Testis (tissue), 3 donors: ENCODE measurements around the gene NUDT3. TPM values are rescaled to one million over a fixed set of nuclear protein-coding genes. Genes with fewer than 3 reads are reported as not detected.

Source experiments
- DNase-seq: peaks from one replicate; pipeline ENCODE4 v3.0.0-alpha.2; 2019
- H3K27ac ChIP-seq, 2 donors: fragments of 200-600 bp; sonication (generic); one replicate each; pipeline ENCODE4 v1.5.1; 2019
- H3K27me3 ChIP-seq: fragments of 200-600 bp; sonication (generic); one replicate; pipeline ENCODE4 v1.5.1; 2019
- H3K36me3 ChIP-seq: fragments of 200-600 bp; sonication (generic); one replicate; pipeline ENCODE4 v1.5.1; 2017; ENCODE audit warnings: low read depth; ENCODE audit errors: missing control alignments
- H3K4me1 ChIP-seq: fragments of 200-600 bp; sonication (generic); one replicate; pipeline ENCODE4 v1.5.1; 2019
- H3K4me3 ChIP-seq, 2 donors: fragments of 200-600 bp; sonication (generic); one replicate each; pipeline ENCODE4 v1.5.1; 2017 to 2019
- H3K9me3 ChIP-seq: fragments of 200-600 bp; sonication (generic); one replicate; pipeline ENCODE4 v1.5.1; 2017
- POLR2A ChIP-seq: fragments of 450-650 bp; IDR thresholded peaks from one replicate; pipeline ENCODE4 v1.6.1; 2017; ENCODE audit warnings: antibody characterized with exemption, mild to moderate bottlenecking, moderate library complexity
- WGBS, 2 donors: methylation state at CpG; one replicate each; pipeline ENCODE4 v1.1.5; 2018; 5-methylcytosine and 5-hydroxymethylcytosine counted together
- intact Hi-C: fragments of 100-400 bp; cut with DNase I; formaldehyde crosslinking; loops from one replicate; pipeline ENCODE4 v1.15.1; 2023; ENCODE audit warnings: low total_unique reads
- polyA plus RNA-seq: library from polyadenylated mRNA; stranded (reverse); fragments of 350-450 nt; fragmentation: Illumina TruSeq; extraction: RNeasy Lipid Tissue Mini Kit (QIAGEN cat#74804); gene quantifications from one replicate; pipeline ENCODE4 v1.2.3, GENCODE V29; 2014; ENCODE audit warnings: low read depth, low replicate concordance; ENCODE audit not compliant: insufficient read depth
- total RNA-seq, 2 donors: library from RNA; depleted of rRNA; stranded (reverse); fragments of >200 nt; gene quantifications; one replicate each; pipeline ENCODE4 v1.2.3, GENCODE V29; 2016
- TF ChIP-seq, protein P1 (sequence below), 3 experiments: fragments of 450-650 bp in 2 of 3; fragments of 200-600 bp in 1 of 3; sonication (generic) in 1 of 3; IDR thresholded peaks; one replicate each; pipeline ENCODE4 v1.5.1; 2016 to 2019; ENCODE audit warnings: antibody characterized with exemption in 3 of 3, mild to moderate bottlenecking in 2 of 3, moderate library complexity in 1 of 3

Gene NUDT3
- total and polyA plus RNA-seq, 3 donors from 2014 or later = 18.7 to 28.3 (median 24.0) TPM

GRCh38 chr6:34343806-34344205 lies 48.7 kb downstream of the NUDT3 start:
- Histone ChIP-seq H3K9me3 (no peaks in the 10 kb centered on the region), H3K27me3 (no peaks in the 10 kb centered on the region), H3K36me3 (no peaks in the 10 kb centered on the region), H3K4me1 (no peaks in the 10 kb centered on the region), H3K4me3 (no peak overlapping the region), H3K27ac (no peak overlapping the region)
- DNase-seq = no peak
- TF ChIP-seq, protein P1, sequence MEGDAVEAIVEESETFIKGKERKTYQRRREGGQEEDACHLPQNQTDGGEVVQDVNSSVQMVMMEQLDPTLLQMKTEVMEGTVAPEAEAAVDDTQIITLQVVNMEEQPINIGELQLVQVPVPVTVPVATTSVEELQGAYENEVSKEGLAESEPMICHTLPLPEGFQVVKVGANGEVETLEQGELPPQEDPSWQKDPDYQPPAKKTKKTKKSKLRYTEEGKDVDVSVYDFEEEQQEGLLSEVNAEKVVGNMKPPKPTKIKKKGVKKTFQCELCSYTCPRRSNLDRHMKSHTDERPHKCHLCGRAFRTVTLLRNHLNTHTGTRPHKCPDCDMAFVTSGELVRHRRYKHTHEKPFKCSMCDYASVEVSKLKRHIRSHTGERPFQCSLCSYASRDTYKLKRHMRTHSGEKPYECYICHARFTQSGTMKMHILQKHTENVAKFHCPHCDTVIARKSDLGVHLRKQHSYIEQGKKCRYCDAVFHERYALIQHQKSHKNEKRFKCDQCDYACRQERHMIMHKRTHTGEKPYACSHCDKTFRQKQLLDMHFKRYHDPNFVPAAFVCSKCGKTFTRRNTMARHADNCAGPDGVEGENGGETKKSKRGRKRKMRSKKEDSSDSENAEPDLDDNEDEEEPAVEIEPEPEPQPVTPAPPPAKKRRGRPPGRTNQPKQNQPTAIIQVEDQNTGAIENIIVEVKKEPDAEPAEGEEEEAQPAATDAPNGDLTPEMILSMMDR (IDR thresholded peaks at IDR 0.05) = no peak
- TF ChIP-seq POLR2A = no peak
- intact Hi-C loops = no loop called here

- Histone ChIP-seq H3K36me3 (no peaks in the 10 kb centered on the region), H3K27ac (no peak overlapping the region), H3K4me3 (no peak overlapping the region), H3K27me3 (no peaks in the 10 kb centered on the region), H3K9me3 (no peaks in the 10 kb centered on the region), H3K4me1 (no peaks in the 10 kb centered on the region)
- no peak for DNase-seq
- TF ChIP-seq POLR2A = no peak
- TF ChIP-seq, protein P1 (IDR thresholded peaks at IDR 0.05) = no peak
- intact Hi-C loops = no loop called here
Measured at GRCh38 chr6:34342247-34342646, 50.2 kb downstream of the NUDT3 start.

DNA sequence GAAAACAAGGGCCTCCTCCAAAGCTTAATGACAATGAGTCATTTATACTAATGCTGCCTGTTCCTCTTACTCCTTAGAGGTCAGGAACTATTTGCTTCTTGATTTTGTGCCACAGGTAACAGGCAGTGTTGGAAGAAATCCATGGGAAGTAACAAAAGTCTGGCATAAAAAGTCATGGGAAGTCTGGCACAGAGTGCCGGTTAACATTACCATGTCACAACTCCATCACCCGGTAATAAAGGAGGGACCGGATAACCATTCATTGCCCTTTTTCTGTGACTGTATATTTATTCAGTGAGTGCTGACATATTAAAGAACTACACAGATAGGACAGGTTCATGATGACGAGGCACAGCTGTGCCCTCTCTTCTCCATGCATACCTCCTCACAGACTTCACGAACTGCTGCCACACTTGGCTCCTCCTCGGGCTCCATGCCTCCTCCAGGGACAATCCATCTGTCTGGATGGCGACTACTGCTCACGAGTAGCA lies 50.9 kb downstream of the NUDT3 start:
- intact Hi-C loops = no loop called here
- DNase-seq = no peak
- WGBS, 2 donors = 69 to 77% methylated on average over 8 of the region's 8 CpGs

GRCh38 chr6:34340906-34341480 lies 51.5 kb downstream of the NUDT3 start:
- intact Hi-C loops = no loop called here

More for the DNA sequence above, 50.9 kb downstream of the NUDT3 start:
- Histone ChIP-seq H3K4me1 (no peaks in the 10 kb centered on the region), H3K27me3 (no peaks in the 10 kb centered on the region), H3K4me3 (no peak overlapping the region), H3K9me3 (no peaks in the 10 kb centered on the region), H3K36me3 (no peaks in the 10 kb centered on the region), H3K27ac (no peak overlapping the region)
- TF ChIP-seq POLR2A = no peak
- TF ChIP-seq, protein P1 (IDR thresholded peaks at IDR 0.05) = no peak

More at GRCh38 chr6:34340906-34341480, 51.5 kb downstream of the NUDT3 start:
- Histone ChIP-seq H3K27me3 (no peaks in the 10 kb centered on the region), H3K4me3 (no peak overlapping the region), H3K27ac (no peak overlapping the region), H3K9me3 (no peaks in the 10 kb centered on the region), H3K36me3 (no peaks in the 10 kb centered on the region), H3K4me1 (no peaks in the 10 kb centered on the region)
- TF ChIP-seq, protein P1 (IDR thresholded peaks at IDR 0.05) = no peak
- TF ChIP-seq POLR2A = no peak
- WGBS, 2 donors = 86 to 87% methylated on average over 3 of the region's 3 CpGs
- DNase-seq = no peak
